Ammon's horn (tissue), 1 donor: ENCODE results near the gene IRF1.
A peak's percentile ranks its signal among the peaks of the same experiment; 100 is the strongest.

Source experiments
- DNase-seq: peaks from one replicate; pipeline ENCODE4 v3.0.0-alpha.2; 2016; ENCODE audit warnings: low spot score

The IRF1 gene

GRCh38 chr5:132474131-132474723 is 16.3 kb downstream of the IRF1 start:
- no peak for DNase-seq

GRCh38 chr5:132473668-132474067 is 16.9 kb downstream of the IRF1 start:
- no peak for DNase-seq

- DNase-seq: no peak
These were observed 17.5 kb downstream of the IRF1 start for GRCh38 chr5:132473019-132473531.

- DNase-seq: no peak
These were observed 18.1 kb downstream of the IRF1 start for GRCh38 chr5:132472431-132472830.

GRCh38 chr5:132471944-132472343 is 18.6 kb downstream of the IRF1 start:
- no peak for DNase-seq

GRCh38 chr5:132471151-132471907 is 19.2 kb downstream of the IRF1 start:
- no peak for DNase-seq

- no peak for DNase-seq
These were observed 20.0 kb downstream of the IRF1 start for GRCh38 chr5:132470596-132470995.

- DNase-seq: no peak
These were observed 20.6 kb downstream of the IRF1 start for GRCh38 chr5:132470010-132470392.

GRCh38 chr5:132469380-132470009 is 21.1 kb downstream of the IRF1 start:
- DNase-seq: no peak

- no peak for DNase-seq
These were observed 21.8 kb downstream of the IRF1 start for GRCh38 chr5:132468656-132469379.

- peak; percentile 43 for DNase-seq
These were observed 23.1 kb downstream of the IRF1 start for GRCh38 chr5:132467287-132467984.

GRCh38 chr5:132466433-132467286 is 23.9 kb downstream of the IRF1 start:
- peak; percentile 57 for DNase-seq

- DNase-seq: no peak
These were observed 25.4 kb downstream of the IRF1 start for GRCh38 chr5:132465059-132465707.

- no peak for DNase-seq
These were observed 26.2 kb downstream of the IRF1 start for GRCh38 chr5:132464156-132464939.

- no peak for DNase-seq
These were observed 26.8 kb downstream of the IRF1 start for GRCh38 chr5:132463811-132464155.

GRCh38 chr5:132462856-132463745 is 27.5 kb downstream of the IRF1 start:
- no peak for DNase-seq

- no peak for DNase-seq
These were observed 28.2 kb downstream of the IRF1 start for GRCh38 chr5:132462333-132462732.

GRCh38 chr5:132461569-132462070 is 29.0 kb downstream of the IRF1 start:
- no peak for DNase-seq
